HG02798 (cell line): ENCODE measurements around the gene NXNL1.
A peak's percentile ranks its signal among the peaks of the same experiment; 100 is the strongest.
"Not testable (repeated sequence)": the region's sequence is repeated elsewhere in the genome, so short reads cannot be mapped to it uniquely, and the experiment has no call there.

Experiments used
- ATAC-seq: cut with Tn5 transposase; IDR thresholded peaks from one replicate; pipeline ENCODE4 v1.9.1; 2021; ENCODE audit warnings: mild to moderate bottlenecking; ENCODE audit not compliant: unreplicated experiment, poor library complexity

Gene NXNL1

GRCh38 chr19:17460372-17461230, at the start of gene NXNL1:
Gene NXNL1 (minus strand): TSS chr19:17460926. CDS start chr19:17460869, 57 bp downstream.
- no peak for ATAC-seq

GRCh38 chr19:17508558-17508933, 47.8 kb upstream of the NXNL1 start:
- not testable (repeated sequence) for ATAC-seq

- ATAC-seq: no peak
Measured at GRCh38 chr19:17506745-17507144, 46.0 kb upstream of the NXNL1 start.

GRCh38 chr19:17505223-17505622, 44.5 kb upstream of the NXNL1 start:
- ATAC-seq: no peak

GRCh38 chr19:17504456-17504855, 43.7 kb upstream of the NXNL1 start:
- no peak for ATAC-seq

- ATAC-seq: no peak
Measured at GRCh38 chr19:17504030-17504429, 43.3 kb upstream of the NXNL1 start.

- ATAC-seq: no peak
Measured at GRCh38 chr19:17503240-17503639, 42.5 kb upstream of the NXNL1 start.

- no peak for ATAC-seq
Measured at GRCh38 chr19:17500447-17501198, 39.9 kb upstream of the NXNL1 start.

GRCh38 chr19:17499648-17500446, 39.1 kb upstream of the NXNL1 start:
- ATAC-seq: no peak

- not testable (repeated sequence) for ATAC-seq
Measured at GRCh38 chr19:17499025-17499424, 38.3 kb upstream of the NXNL1 start.

GRCh38 chr19:17497149-17497798, 36.5 kb upstream of the NXNL1 start:
- no peak for ATAC-seq

GRCh38 chr19:17496337-17496997, 35.7 kb upstream of the NXNL1 start:
- ATAC-seq: peak; percentile 67

- ATAC-seq: no peak
Measured at GRCh38 chr19:17495639-17496296, 35.0 kb upstream of the NXNL1 start.

GRCh38 chr19:17491287-17491686, 30.6 kb upstream of the NXNL1 start:
- no peak for ATAC-seq

GRCh38 chr19:17490411-17490810, 29.7 kb upstream of the NXNL1 start:
- ATAC-seq: no peak

GRCh38 chr19:17489392-17490030, 28.8 kb upstream of the NXNL1 start:
- no peak for ATAC-seq

GRCh38 chr19:17488593-17489391, 28.1 kb upstream of the NXNL1 start:
- peak; percentile 47 for ATAC-seq
